ENCODE measurements around the gene STRA8.

DNA sequence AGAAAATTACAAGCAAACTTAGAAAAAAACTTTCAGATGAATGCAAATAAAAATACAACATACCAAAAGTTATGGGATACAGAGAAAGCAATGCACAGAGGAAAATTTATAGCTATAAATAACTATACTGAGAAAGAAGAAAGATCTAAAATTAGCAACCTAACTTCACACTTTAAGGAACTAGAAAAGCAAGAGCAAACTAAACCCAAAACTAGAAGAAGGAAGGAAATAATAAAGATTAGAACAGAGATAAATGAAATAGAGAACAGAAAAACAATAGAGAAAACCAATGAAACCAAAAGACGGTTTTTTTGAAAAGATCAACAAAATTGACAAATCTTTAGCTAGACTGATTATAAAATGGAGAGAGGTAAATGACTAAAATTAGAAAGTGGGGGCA, 9.6 kb upstream of the STRA8 start:
- TF ChIP-seq, protein P1, sequence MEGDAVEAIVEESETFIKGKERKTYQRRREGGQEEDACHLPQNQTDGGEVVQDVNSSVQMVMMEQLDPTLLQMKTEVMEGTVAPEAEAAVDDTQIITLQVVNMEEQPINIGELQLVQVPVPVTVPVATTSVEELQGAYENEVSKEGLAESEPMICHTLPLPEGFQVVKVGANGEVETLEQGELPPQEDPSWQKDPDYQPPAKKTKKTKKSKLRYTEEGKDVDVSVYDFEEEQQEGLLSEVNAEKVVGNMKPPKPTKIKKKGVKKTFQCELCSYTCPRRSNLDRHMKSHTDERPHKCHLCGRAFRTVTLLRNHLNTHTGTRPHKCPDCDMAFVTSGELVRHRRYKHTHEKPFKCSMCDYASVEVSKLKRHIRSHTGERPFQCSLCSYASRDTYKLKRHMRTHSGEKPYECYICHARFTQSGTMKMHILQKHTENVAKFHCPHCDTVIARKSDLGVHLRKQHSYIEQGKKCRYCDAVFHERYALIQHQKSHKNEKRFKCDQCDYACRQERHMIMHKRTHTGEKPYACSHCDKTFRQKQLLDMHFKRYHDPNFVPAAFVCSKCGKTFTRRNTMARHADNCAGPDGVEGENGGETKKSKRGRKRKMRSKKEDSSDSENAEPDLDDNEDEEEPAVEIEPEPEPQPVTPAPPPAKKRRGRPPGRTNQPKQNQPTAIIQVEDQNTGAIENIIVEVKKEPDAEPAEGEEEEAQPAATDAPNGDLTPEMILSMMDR (IDR thresholded peaks at IDR 0.05), result no peak
- no peak for TF ChIP-seq POLR2A (IDR thresholded peaks at IDR 0.05)
- no peak for TF ChIP-seq EP300 (IDR thresholded peaks at IDR 0.05)
- TF ChIP-seq POLR2AphosphoS5 (IDR thresholded peaks at IDR 0.05), result no peak
